B cell (primary cell): Measurements from ENCODE around the gene SSH3. TPM values are rescaled to one million over a fixed set of nuclear protein-coding genes. Genes with fewer than 3 reads are reported as not detected.
A peak's percentile ranks its signal among the peaks of the same experiment; 100 is the strongest.

Experiments
- ATAC-seq: fragments of 200-7000 bp; cut with Tn5 transposase; one replicate; pipeline ENCODE4 v1.10.0; 2021; ENCODE audit warnings: low read depth, mild to moderate bottlenecking, moderate number of reproducible peaks, moderate library complexity
- CTCF ChIA-PET: fragments of 350-600 bp; sonication (Branson Sonifier 250); formaldehyde crosslinking; loops from one replicate; lab custom pipeline; 2021; ENCODE audit warnings: antibody characterized with exemption, inconsistent platforms; lab: Charles Lee
- POLR2A ChIA-PET: fragments of 350-600 bp; sonication (Branson Sonifier 250); formaldehyde crosslinking; loops from one replicate; lab custom pipeline; 2021; ENCODE audit warnings: antibody characterized with exemption; lab: Charles Lee
- DNase-seq: peaks from one replicate; pipeline ENCODE4 v3.0.0; 2013
- H2AFZ ChIP-seq: 2 replicates; pipeline ENCODE4 v1.6.1; 2012; ENCODE audit warnings: mild to moderate bottlenecking, low read depth, low read length; ENCODE audit not compliant: insufficient read depth, poor library complexity, severe bottlenecking
- H3K27ac ChIP-seq, 2 donors: 1 replicate in 1 of 2; 2 replicates in 1 of 2; pipeline ENCODE4 v1.5.1; 2012 to 2013; ENCODE audit warnings: low read length in 2 of 2, mild to moderate bottlenecking in 2 of 2, moderate library complexity in 1 of 2
- H3K27me3 ChIP-seq, 4 experiments: fragments of 200-600 bp in 1 of 4; sonication (generic) in 1 of 4; replicated peaks in 1 of 4; 1 replicate in 2 of 4; 2 replicates in 2 of 4; pipeline versions ENCODE4 v1.6.1 to v1.7.0; 2013 to 2016; ENCODE audit warnings: low read length in 3 of 4, mild to moderate bottlenecking in 2 of 4, mixed read lengths in 1 of 4, moderate library complexity in 1 of 4; ENCODE audit not compliant: insufficient read depth in 4 of 4, control insufficient read depth in 3 of 4; ENCODE audit errors: control extremely low read depth in 1 of 4
- H3K36me3 ChIP-seq, 2 experiments: replicated peaks in 1 of 2; 1 replicate in 1 of 2; 2 replicates in 1 of 2; pipeline versions ENCODE4 v1.6.1 to v1.7.1; 2013; ENCODE audit warnings: low read length in 1 of 2; ENCODE audit not compliant: insufficient read depth in 2 of 2, control insufficient read depth in 1 of 2; ENCODE audit errors: control extremely low read depth in 1 of 2, extremely low read depth in 1 of 2
- H3K4me1 ChIP-seq, 2 donors: fragments of 200-600 bp in 1 of 2; sonication (generic) in 1 of 2; 1 replicate in 1 of 2; 2 replicates in 1 of 2; pipeline versions ENCODE4 v1.5.1 to v1.6.1; 2013 to 2017; ENCODE audit warnings: low read length in 2 of 2; ENCODE audit not compliant: control insufficient read depth in 2 of 2, insufficient read depth in 2 of 2
- H3K4me2 ChIP-seq: replicated peaks from 2 replicates; pipeline ENCODE3; 2012; ENCODE audit warnings: mild to moderate bottlenecking, low read depth, low read length; ENCODE audit not compliant: poor library complexity, severe bottlenecking
- H3K4me3 ChIP-seq, 5 experiments: fragments of 200-600 bp in 1 of 5; sonication (generic) in 1 of 5; 1 replicate in 3 of 5; 2 replicates in 2 of 5; pipeline versions ENCODE4 v1.5.1 to v1.7.0; 2011 to 2016; ENCODE audit warnings: low read length in 4 of 5, mild to moderate bottlenecking in 4 of 5, low read depth in 2 of 5, control low read depth in 1 of 5, moderate library complexity in 1 of 5; ENCODE audit not compliant: insufficient read depth in 1 of 5; ENCODE audit errors: control extremely low read depth in 1 of 5, extremely low read depth in 1 of 5
- H3K79me2 ChIP-seq: fragments of 200-600 bp; sonication (generic); one replicate; pipeline ENCODE4 v1.6.0; 2016; ENCODE audit warnings: low read length; ENCODE audit not compliant: control insufficient read depth, insufficient read depth
- H3K9ac ChIP-seq: fragments of 200-600 bp; sonication (generic); 2 replicates; pipeline ENCODE4 v1.6.1; 2017; ENCODE audit warnings: mild to moderate bottlenecking, low read length, moderate library complexity
- H3K9me3 ChIP-seq, 3 donors: one replicate each; pipeline versions ENCODE4 v1.6.1 to v1.7.1; 2013; ENCODE audit warnings: low read length in 2 of 3; ENCODE audit not compliant: control insufficient read depth in 2 of 3, insufficient read depth in 1 of 3; ENCODE audit errors: control extremely low read depth in 1 of 3
- H4K20me1 ChIP-seq: 2 replicates; pipeline ENCODE4 v1.6.0; 2012; ENCODE audit warnings: mild to moderate bottlenecking, low read length; ENCODE audit not compliant: insufficient read depth, control insufficient read depth, poor library complexity, severe bottlenecking
- H3K27ac Mint-ChIP-seq: one replicate; pipeline ENCODE4 v1.8.0; 2021; ENCODE audit warnings: mixed read lengths
- H3K27me3 Mint-ChIP-seq: one replicate; pipeline ENCODE4 v1.8.0; 2021; ENCODE audit warnings: mixed read lengths
- H3K4me1 Mint-ChIP-seq: one replicate; pipeline ENCODE4 v1.8.0; 2021; ENCODE audit warnings: mixed read lengths
- H3K4me3 Mint-ChIP-seq: one replicate; pipeline ENCODE4 v1.8.0; 2021; ENCODE audit warnings: mixed read lengths
- H3K9me3 Mint-ChIP-seq: one replicate; pipeline ENCODE4 v1.8.0; 2022; ENCODE audit warnings: mixed read lengths; ENCODE audit not compliant: insufficient read depth
- EZH2 ChIP-seq: IDR thresholded peaks from 2 replicates; pipeline ENCODE4 v1.6.1; 2012; ENCODE audit warnings: borderline replicate concordance, low read depth, mild to moderate bottlenecking, moderate library complexity, low read length; ENCODE audit not compliant: insufficient read depth, poor library complexity, severe bottlenecking
- WGBS: methylation state at CpG from one replicate; pipeline ENCODE4 v1.1.5; 2013; ENCODE audit warnings: missing lambda C conversion rate; ENCODE audit not compliant: insufficient coverage; 5-methylcytosine and 5-hydroxymethylcytosine counted together
- intact Hi-C: fragments of 100-400 bp; cut with micrococcal nuclease; formaldehyde crosslinking; loops from one replicate; pipeline ENCODE4 v1.10.0; 2022
- polyA plus RNA-seq: library from polyadenylated mRNA; depleted of rRNA; stranded (reverse); fragments of >200 nt; gene quantifications from 2 replicates; pipeline ENCODE4 v1.2.3, GENCODE V29; 2012
- total RNA-seq, 2 donors: library from RNA; stranded (reverse); fragments of 120-200 nt in 1 of 2; gene quantifications; 1 replicate in 1 of 2; 2 replicates in 1 of 2; pipeline versions ENCODE4 v1.2.3 to v1.2.4, GENCODE V29; 2013 to 2022
- TF ChIP-seq, protein P1 (sequence below): fragments of 200-600 bp; IDR thresholded peaks from one replicate; pipeline ENCODE4 v1.8.0; 2022; ENCODE audit warnings: antibody characterized with exemption, mild to moderate bottlenecking

SSH3 gene
- total and polyA plus RNA-seq, 2 donors (not counting 1 experiment from before 2014, with no cell fraction given): 4.0 to 7.2 TPM

DNA sequence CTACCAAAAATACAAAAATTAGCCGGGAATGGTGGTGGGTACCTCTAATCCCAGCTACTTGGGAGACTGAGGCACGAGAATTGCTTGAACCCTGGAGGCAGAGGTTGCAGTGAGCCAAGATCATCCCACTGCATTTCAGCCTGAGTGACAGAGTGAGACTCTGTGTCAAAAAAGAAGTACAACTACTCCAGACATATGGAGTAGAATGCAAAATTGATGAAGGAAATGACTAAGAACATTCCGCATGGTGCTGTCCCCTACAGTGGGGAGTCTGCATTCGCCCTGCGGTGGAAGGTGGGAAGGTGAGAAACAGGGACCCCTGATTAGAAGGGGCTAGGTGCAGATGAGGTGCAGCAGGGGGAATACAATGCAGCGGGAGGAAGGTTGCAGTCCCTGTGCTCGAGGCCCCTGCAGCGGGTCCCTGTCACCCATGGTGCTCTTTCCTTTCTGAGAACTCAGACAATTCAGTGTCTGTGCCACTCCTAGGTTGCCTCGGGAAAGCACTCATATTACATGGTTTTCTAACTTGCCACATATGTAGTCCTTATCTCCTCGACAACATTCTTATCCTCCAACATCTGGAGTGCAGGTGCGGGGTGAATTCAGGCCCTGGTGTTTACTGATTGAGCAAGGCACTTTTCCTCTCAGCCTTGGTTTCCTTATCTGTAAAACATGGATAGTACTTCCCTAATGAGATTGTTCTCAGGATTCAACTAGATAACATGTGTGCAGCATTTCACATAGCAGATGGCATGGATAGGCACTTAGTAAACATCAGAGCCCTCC lies 44.8 kb downstream of the SSH3 start:
- 65% methylated on average over 10 of the region's 11 CpGs for WGBS
- H3K27me3 ChIP-seq: no peaks in the 10 kb centered on the region
- intact Hi-C loops: loop anchor here (10.0 kb wide), 1 partner anchor 233 kb away; the partner anchor contains the start of gene KDM2A
- H3K79me2 ChIP-seq: peaks cover 63% of the 10 kb centered on the region
- peak overlapping the region in 1 of 2 donors; percentile 65 for H3K27ac ChIP-seq
- Mint-ChIP-seq H3K4me3 (no peak overlapping the region), H3K27ac (peak overlapping the region; percentile 84), H3K9me3 (no peaks in the 10 kb centered on the region), H3K4me1 (peaks cover 74% of the 10 kb centered on the region), H3K27me3 (no peaks in the 10 kb centered on the region)
- peaks cover 73 to 92% of the 10 kb centered on the region in 2 donors for H3K4me1 ChIP-seq
- ATAC-seq (no peak), DNase-seq (no peak)
- peaks cover 0 to 9% of the 10 kb centered on the region in 2 experiments for H3K36me3 ChIP-seq
- no peak for TF ChIP-seq EZH2
- TF ChIP-seq, protein P1, sequence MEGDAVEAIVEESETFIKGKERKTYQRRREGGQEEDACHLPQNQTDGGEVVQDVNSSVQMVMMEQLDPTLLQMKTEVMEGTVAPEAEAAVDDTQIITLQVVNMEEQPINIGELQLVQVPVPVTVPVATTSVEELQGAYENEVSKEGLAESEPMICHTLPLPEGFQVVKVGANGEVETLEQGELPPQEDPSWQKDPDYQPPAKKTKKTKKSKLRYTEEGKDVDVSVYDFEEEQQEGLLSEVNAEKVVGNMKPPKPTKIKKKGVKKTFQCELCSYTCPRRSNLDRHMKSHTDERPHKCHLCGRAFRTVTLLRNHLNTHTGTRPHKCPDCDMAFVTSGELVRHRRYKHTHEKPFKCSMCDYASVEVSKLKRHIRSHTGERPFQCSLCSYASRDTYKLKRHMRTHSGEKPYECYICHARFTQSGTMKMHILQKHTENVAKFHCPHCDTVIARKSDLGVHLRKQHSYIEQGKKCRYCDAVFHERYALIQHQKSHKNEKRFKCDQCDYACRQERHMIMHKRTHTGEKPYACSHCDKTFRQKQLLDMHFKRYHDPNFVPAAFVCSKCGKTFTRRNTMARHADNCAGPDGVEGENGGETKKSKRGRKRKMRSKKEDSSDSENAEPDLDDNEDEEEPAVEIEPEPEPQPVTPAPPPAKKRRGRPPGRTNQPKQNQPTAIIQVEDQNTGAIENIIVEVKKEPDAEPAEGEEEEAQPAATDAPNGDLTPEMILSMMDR: no peak
- H3K4me2 ChIP-seq: no peak overlapping the region
- H3K9ac ChIP-seq: no peak overlapping the region
- ChIA-PET CTCF (interaction anchor here (0.7 to 39.5 kb wide), 7 partner anchors 12 to 108 kb away, joined by 3 to 2379 read pairs (median 7); partner anchors contain the start of genes CLCF1, POLD4 and RAD9A), POLR2A (interaction anchor here (0.6 to 1.3 kb wide), 3 partner anchors 10 to 23 kb away, joined by 3 to 5 read pairs (median 4); no protein-coding TSS in a partner anchor)
- H3K9me3 ChIP-seq: no peaks in the 10 kb centered on the region
- H2AFZ ChIP-seq: no peak overlapping the region
- no peak overlapping the region for H3K4me3 ChIP-seq
- peaks cover 20% of the 10 kb centered on the region for H4K20me1 ChIP-seq
